Endothelial cell of umbilical vein (primary cell): Measurements from ENCODE around the gene TOPAZ1. TPM values are rescaled to one million over a fixed set of nuclear protein-coding genes. Genes with fewer than 3 reads are reported as not detected.

ENCODE experiments used
- BruUV-seq: library from RNA; stranded (reverse); fragments of 400-500 nt; replicated peaks from 2 replicates; lab custom pipeline; 2021; lab: Mats Ljungman, UMichigan
- CTCF ChIA-PET: fragments of 300-600, 350-600 bp; sonication (Branson Sonifier 250); formaldehyde crosslinking; loops from one replicate; lab custom pipeline; 2021; ENCODE audit warnings: antibody characterized with exemption, inconsistent platforms; lab: Charles Lee
- POLR2A ChIA-PET: fragments of 300-600, 350-600 bp; sonication (Branson Sonifier 250); formaldehyde crosslinking; loops from one replicate; lab custom pipeline; 2021; ENCODE audit warnings: antibody characterized with exemption, inconsistent platforms; lab: Charles Lee
- DNase-seq: peaks from one replicate; pipeline ENCODE4 v3.0.0-alpha.2; 2011; ENCODE audit warnings: low read depth, low spot score
- FAIRE-seq: peaks from 2 replicates; lab custom pipeline; 2011; peaks lifted over from hg19 to GRCh38; lab: Jason Lieb, UNC
- H2AFZ ChIP-seq: 2 replicates; pipeline ENCODE4 v1.6.0; 2012; ENCODE audit warnings: low read depth, low read length, control low read depth, inconsistent platforms
- H3K27ac ChIP-seq: 2 replicates; pipeline ENCODE4 v1.5.1; 2011; ENCODE audit warnings: low read depth, mild to moderate bottlenecking, control low read depth, low read length, moderate library complexity; ENCODE audit not compliant: insufficient read depth
- H3K27me3 ChIP-seq, 2 experiments: 2 replicates each; pipeline versions ENCODE4 v1.6.0 to v1.6.1; 2011; ENCODE audit warnings: low read length in 2 of 2, mixed read lengths in 1 of 2; ENCODE audit not compliant: control insufficient read depth in 2 of 2, insufficient read depth in 2 of 2
- H3K36me3 ChIP-seq, 2 experiments: 2 replicates in 1 of 2; 3 replicates in 1 of 2; pipeline ENCODE4 v1.5.1; 2011; ENCODE audit warnings: low read length in 2 of 2, mild to moderate bottlenecking in 1 of 2, moderate library complexity in 1 of 2; ENCODE audit not compliant: control insufficient read depth in 2 of 2, insufficient read depth in 2 of 2; ENCODE audit errors: extremely low read depth in 1 of 2
- H3K4me1 ChIP-seq: 3 replicates; pipeline ENCODE4 v1.5.1; 2011; ENCODE audit warnings: mild to moderate bottlenecking, low read length; ENCODE audit not compliant: control insufficient read depth, insufficient read depth; ENCODE audit errors: extremely low read depth
- H3K4me2 ChIP-seq: 2 replicates; pipeline ENCODE4 v1.6.1; 2011; ENCODE audit warnings: low read length, control low read depth, mixed read lengths; ENCODE audit not compliant: insufficient read depth
- H3K4me3 ChIP-seq, 3 experiments: fragments of 200-600 bp in 1 of 3; sonication (generic), shearing (Covaris generic) in 1 of 3; replicated peaks in 1 of 3; 2 replicates each; pipeline ENCODE4 v1.5.1; 2011 to 2016; ENCODE audit warnings: control low read depth in 3 of 3, low read length in 3 of 3, mild to moderate bottlenecking in 2 of 3, inconsistent platforms in 1 of 3, low read depth in 1 of 3, moderate library complexity in 1 of 3; ENCODE audit not compliant: insufficient read depth in 1 of 3
- H3K79me2 ChIP-seq: 2 replicates; pipeline ENCODE4 v1.6.0; 2012; ENCODE audit warnings: low read length, inconsistent platforms; ENCODE audit not compliant: control insufficient read depth, insufficient read depth
- H3K9ac ChIP-seq: replicated peaks from 2 replicates; pipeline ENCODE3; 2011; ENCODE audit warnings: low read length, control low read depth; ENCODE audit not compliant: insufficient read depth; ENCODE audit errors: extremely low read depth
- H3K9me1 ChIP-seq: replicated peaks from 3 replicates; pipeline ENCODE4 v1.6.0; 2011; ENCODE audit warnings: mild to moderate bottlenecking, low read length; ENCODE audit not compliant: control insufficient read depth, insufficient read depth; ENCODE audit errors: extremely low read depth
- H3K9me3 ChIP-seq: replicated peaks from 2 replicates; pipeline ENCODE4 v1.5.1; 2012; ENCODE audit warnings: low read length, inconsistent platforms; ENCODE audit not compliant: control insufficient read depth, insufficient read depth
- H4K20me1 ChIP-seq: replicated peaks from 2 replicates; pipeline ENCODE3; 2011; ENCODE audit warnings: mild to moderate bottlenecking, low read length; ENCODE audit not compliant: control insufficient read depth, insufficient read depth; ENCODE audit errors: extremely low read depth
- CTCF ChIP-seq, 2 donors: IDR thresholded peaks; 1 replicate in 1 of 2; 2 replicates in 1 of 2; pipeline ENCODE4 v1.5.1; 2011; ENCODE audit warnings: low read length in 2 of 2, mild to moderate bottlenecking in 2 of 2, moderate library complexity in 2 of 2, control low read depth in 1 of 2, inconsistent platforms in 1 of 2, low read depth in 1 of 2; ENCODE audit not compliant: insufficient read depth in 1 of 2; ENCODE audit errors: extremely low read depth in 1 of 2
- EZH2 ChIP-seq: IDR thresholded peaks from 2 replicates; pipeline ENCODE4 v1.6.1; 2012; ENCODE audit warnings: borderline replicate concordance, low read depth, mild to moderate bottlenecking, moderate library complexity, low read length, inconsistent platforms; ENCODE audit not compliant: severe bottlenecking
- FOS ChIP-seq: IDR thresholded peaks from 2 replicates; pipeline ENCODE4 v1.6.1; 2011; ENCODE audit warnings: mild to moderate bottlenecking, low read length, moderate library complexity, borderline replicate concordance; ENCODE audit not compliant: insufficient read depth
- GATA2 ChIP-seq: IDR thresholded peaks from 2 replicates; pipeline ENCODE4 v1.7.0; 2011; ENCODE audit warnings: low read depth, mild to moderate bottlenecking, moderate library complexity, mixed read lengths, low read length; ENCODE audit not compliant: insufficient read length, insufficient read depth
- JUN ChIP-seq: IDR thresholded peaks from 2 replicates; pipeline ENCODE4 v1.6.1; 2011; ENCODE audit warnings: borderline replicate concordance, low read depth; ENCODE audit not compliant: insufficient read length, insufficient read depth
- MYC ChIP-seq: IDR thresholded peaks from one replicate; pipeline ENCODE4 v1.6.1; 2011; ENCODE audit warnings: mild to moderate bottlenecking, low read depth, low read length
- POLR2A ChIP-seq: IDR thresholded peaks from 2 replicates; pipeline ENCODE4 v1.6.1; 2012; ENCODE audit warnings: low read depth, mild to moderate bottlenecking, control low read depth, low read length
- POLR2AphosphoS5 ChIP-seq: IDR thresholded peaks from 2 replicates; pipeline ENCODE4 v1.6.1; 2012; ENCODE audit warnings: low read depth, mild to moderate bottlenecking, control low read depth, low read length, moderate library complexity; ENCODE audit not compliant: insufficient read depth
- dilution Hi-C: fragments of 300-500 bp; cut with MboI; formaldehyde crosslinking; loops from one replicate; pipeline ENCODE4 v1.15.0; 2019; ENCODE audit warnings: low sequenced_read_pairs; ENCODE audit not compliant: extremely low pct_ligation_motif_present
- intact Hi-C: fragments of 100-400 bp; cut with micrococcal nuclease; formaldehyde crosslinking; loops from one replicate; pipeline ENCODE4 v1.10.0; 2022
- polyA plus RNA-seq, 4 experiments: library from polyadenylated mRNA; depleted of rRNA in 3 of 4; stranded (reverse) in 3 of 4; unstranded in 1 of 4; fragments of >200 nt; gene quantifications; 2 replicates each; pipeline versions ENCODE4 v1.2.1 to v1.2.3, GENCODE V29; 2011 to 2012; ENCODE audit warnings: missing spikeins in 1 of 4
- total RNA-seq: library from RNA; stranded (reverse); gene quantifications from 2 replicates; pipeline ENCODE4 v1.2.3, GENCODE V29; 2021
- TF ChIP-seq, protein P1 (sequence below): IDR thresholded peaks from 2 replicates; pipeline ENCODE4 v1.6.1; 2011; ENCODE audit not compliant: insufficient read depth, insufficient read length

TOPAZ1 gene
- total and polyA plus RNA-seq, 2 donors (not counting 3 experiments of a cell fraction or from before 2014, with no cell fraction given) = not detected

DNA sequence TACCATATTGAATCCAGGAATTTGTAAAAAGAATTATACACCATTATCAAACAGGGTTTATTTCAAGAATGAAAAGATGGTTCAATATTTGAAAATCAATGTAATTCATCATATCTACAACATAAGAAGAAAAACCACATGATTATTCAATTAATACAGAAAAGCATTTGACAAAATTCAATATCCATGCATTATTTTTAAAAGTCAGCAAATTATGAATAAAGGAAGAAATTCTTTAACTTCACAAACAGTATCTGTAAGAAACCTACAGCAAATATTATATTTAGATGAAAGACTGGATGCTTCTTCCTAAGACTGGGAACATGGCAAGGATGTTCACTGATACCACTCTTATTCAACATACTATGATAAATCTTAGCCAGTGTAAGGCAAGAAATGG, 55.6 kb downstream of the TOPAZ1 start:
- CTCF ChIA-PET = no interaction called here
- no peak overlapping the region for H3K4me3 ChIP-seq
- no peaks in the 10 kb centered on the region for H3K9me3 ChIP-seq
- H3K27me3 ChIP-seq = peaks cover 0 to 1% of the 10 kb centered on the region in 2 experiments
- DNase-seq (no peak), FAIRE-seq (no peak)
- intact Hi-C loops = no loop called here
- TF ChIP-seq, protein P1, sequence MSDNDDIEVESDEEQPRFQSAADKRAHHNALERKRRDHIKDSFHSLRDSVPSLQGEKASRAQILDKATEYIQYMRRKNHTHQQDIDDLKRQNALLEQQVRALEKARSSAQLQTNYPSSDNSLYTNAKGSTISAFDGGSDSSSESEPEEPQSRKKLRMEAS = no peak
- no peak for TF ChIP-seq CTCF (IDR thresholded peaks at IDR 0.05; ENCODE audit: extremely low read depth in 1 of 2, insufficient read depth in 1 of 2, low read depth in 1 of 2, low read length in 2 of 2)
- no peak for TF ChIP-seq GATA2
- no peak for TF ChIP-seq JUN
- TF ChIP-seq POLR2A = no peak
- no TSS peak for BruUV-seq
- H4K20me1 ChIP-seq = no peaks in the 10 kb centered on the region
- dilution Hi-C loops = no loop called here
- POLR2A ChIA-PET = no interaction called here
- H3K79me2 ChIP-seq = no peaks in the 10 kb centered on the region
- H3K4me1 ChIP-seq = no peaks in the 10 kb centered on the region
- no peaks in the 10 kb centered on the region for H3K9me1 ChIP-seq
- H3K27ac ChIP-seq = no peak overlapping the region
- H3K36me3 ChIP-seq = no peaks in the 10 kb centered on the region
- no peak overlapping the region for H2AFZ ChIP-seq
- H3K4me2 ChIP-seq = no peak overlapping the region
- H3K9ac ChIP-seq = no peak overlapping the region

DNA sequence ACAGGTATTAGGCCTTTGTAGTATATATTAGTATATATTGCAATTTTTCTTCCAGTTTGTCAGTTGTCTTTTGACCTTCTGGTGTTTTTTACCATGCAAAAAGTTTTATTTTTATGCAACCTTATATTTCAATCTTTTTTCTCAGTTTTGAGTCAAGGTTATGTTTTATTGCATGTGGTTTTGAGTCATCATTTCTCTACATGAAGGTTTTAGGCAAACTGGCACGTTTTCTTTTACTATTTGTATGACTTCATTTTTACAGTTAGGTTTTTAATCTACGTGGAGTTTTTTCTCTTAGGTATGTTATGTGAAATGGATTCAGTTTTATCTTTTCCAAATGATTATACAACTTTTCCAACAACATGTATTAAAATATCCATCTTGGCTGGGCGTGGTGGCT, 60.1 kb downstream of the TOPAZ1 start:
- Histone ChIP-seq H3K27me3 (peaks cover 0 to 3% of the 10 kb centered on the region in 2 experiments), H3K79me2 (no peaks in the 10 kb centered on the region), H3K9me3 (no peaks in the 10 kb centered on the region), H3K36me3 (no peaks in the 10 kb centered on the region), H3K27ac (no peak overlapping the region), H2AFZ (no peak overlapping the region), H3K4me2 (no peak overlapping the region), H3K9me1 (no peaks in the 10 kb centered on the region), H3K4me3 (no peak overlapping the region), H3K9ac (no peak overlapping the region), H3K4me1 (no peaks in the 10 kb centered on the region), H4K20me1 (no peaks in the 10 kb centered on the region)
- intact Hi-C loops (no loop called here), dilution Hi-C loops (no loop called here)
- no peak for TF ChIP-seq CTCF (IDR thresholded peaks at IDR 0.05; ENCODE audit: extremely low read depth in 1 of 2, insufficient read depth in 1 of 2, low read depth in 1 of 2, low read length in 2 of 2)
- no peak for TF ChIP-seq FOS
- TF ChIP-seq, protein P1 = no peak
- TF ChIP-seq GATA2 = no peak
- TF ChIP-seq JUN = no peak
- TF ChIP-seq POLR2A = no peak
- TF ChIP-seq EZH2 = no peak
- TF ChIP-seq POLR2AphosphoS5 = no peak
- TF ChIP-seq MYC = no peak
- DNase-seq (no peak), FAIRE-seq (no peak)
- ChIA-PET POLR2A (no interaction called here), CTCF (interaction anchor here (1.2 to 1.5 kb wide), 2 partner anchors 20 kb away, joined by 3 read pairs; no protein-coding TSS in a partner anchor)
- no TSS peak for BruUV-seq
